ENCODE data around the gene NDUFA8.
"Not testable (repeated sequence)": the region's sequence is repeated elsewhere in the genome, so short reads cannot be mapped to it uniquely, and the experiment has no call there.

Gene NDUFA8

DNA sequence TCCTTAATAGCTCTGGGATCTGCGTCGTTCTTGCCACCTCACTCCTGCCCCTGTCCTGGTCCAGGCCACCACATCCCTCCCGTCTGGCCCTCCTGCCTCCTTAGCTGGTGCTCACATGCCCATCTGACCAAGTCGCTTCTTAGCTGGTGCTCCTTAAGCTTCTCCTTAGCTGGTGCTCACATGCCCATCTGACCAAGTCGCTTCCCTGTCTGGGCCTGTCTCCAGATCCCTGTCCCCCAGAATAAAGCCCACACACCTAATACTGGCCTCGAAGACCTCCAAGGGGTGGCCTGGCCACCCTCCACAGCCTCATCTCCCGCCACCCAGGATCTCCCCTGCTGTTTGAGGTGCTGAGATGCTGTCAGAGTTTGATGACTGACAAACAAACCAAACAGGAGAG lies 35.1 kb downstream of the NDUFA8 start:
- DNase-seq (ENCODE audit: low read depth, low spot score), result no peak
- no peak overlapping the region for H3K27ac ChIP-seq

DNA sequence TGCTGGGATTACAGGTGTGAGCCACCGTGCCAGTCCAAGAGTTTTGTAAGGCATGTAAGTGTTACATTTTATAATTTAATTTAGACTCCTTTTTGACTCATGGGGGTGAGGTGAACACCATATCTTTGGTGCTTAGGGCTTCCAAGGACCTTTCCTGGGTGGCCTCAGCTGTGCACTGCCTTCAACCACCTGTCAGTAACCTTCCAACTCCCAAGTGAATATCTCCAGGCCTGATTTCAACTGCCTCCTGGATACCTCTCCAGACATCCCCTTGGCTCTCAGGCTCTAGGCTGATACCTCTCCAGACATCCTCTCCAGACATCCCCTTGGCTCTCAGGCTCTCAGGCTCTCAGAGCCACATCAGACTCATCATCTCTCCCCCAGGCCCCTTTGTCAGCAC lies 35.5 kb downstream of the NDUFA8 start:
- H3K27ac ChIP-seq, result no peak overlapping the region
- DNase-seq (ENCODE audit: low read depth, low spot score), result no peak

DNA sequence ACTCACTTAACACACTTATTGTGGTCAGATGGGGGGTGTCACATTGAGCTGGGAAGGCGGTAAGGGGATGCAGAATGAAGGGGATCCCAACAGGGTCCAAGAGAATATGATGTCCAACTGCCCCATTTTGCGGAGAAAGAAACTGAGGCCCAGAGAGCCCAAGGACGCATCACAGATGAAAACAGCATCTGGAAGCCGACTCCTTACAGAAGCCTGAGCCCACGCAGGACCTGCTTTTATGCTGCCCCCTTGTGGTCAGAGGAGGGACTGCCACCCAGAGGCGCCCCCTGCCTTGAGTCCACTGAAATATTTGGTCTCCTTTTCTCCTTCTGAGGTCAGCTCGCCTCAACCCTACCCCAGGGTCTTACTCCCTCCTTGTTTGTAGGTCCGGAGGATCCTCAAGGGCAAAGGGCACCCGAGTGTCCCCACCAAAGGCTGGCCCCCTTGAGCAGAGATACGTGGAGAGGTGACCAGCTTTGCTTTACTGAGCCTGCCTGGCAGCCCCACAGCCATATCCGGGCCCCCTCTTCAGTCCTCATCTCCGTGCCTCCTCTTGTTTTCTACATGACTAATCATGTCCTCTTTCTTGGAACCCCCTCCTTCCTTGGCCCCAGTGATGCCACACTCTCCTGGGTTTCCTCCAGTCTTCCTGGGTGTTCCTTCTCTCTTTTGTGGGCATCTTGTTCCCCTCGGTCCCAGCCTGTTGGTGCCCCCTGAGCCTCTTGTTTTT lies 36.5 kb downstream of the NDUFA8 start:
- no peak overlapping the region for H3K27ac ChIP-seq

DNA sequence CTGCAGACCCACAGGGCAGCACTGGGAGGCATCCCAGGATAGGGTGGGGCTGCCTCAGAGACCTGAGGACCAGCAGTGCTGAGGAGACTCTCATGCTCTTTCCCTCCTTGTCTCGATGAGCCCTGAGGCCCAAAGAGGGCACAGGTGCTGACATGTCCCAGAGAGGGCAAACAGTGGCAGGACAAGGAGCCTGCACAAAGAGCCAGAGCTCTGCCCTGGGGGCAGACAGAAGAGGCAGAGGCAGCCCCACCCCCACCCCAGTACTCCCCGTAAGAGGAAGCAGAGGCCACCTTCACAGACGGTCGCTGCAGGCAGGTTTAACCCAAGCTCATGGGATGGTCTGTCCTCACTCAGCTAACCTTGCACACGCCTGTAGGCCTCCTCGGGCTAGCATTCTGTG lies 37.1 kb downstream of the NDUFA8 start:
- H3K27ac ChIP-seq, result no peak overlapping the region
- no peak for DNase-seq (ENCODE audit: low read depth, low spot score)

More for the DNA sequence above, 36.5 kb downstream of the NDUFA8 start:
- DNase-seq (ENCODE audit: low read depth, low spot score), result no peak

DNA sequence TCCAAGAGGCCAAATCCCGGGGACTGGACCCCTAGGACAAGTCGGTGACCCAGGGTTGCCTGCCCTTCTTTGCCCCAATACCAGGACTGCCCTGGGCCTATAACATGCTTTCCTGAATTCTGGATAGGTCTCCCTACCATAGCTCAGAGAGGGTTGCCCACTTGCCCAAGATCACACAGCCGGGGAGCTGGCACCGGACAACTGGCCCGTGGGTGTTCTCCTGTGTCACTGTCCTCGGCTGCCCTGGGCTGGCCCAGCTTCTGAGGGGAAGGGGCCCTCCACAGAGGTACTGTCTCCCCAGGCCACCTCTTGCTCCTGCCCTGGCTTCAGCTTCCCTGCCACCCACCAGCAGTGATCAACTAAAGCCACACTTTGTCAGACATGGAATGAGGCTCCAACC lies 37.6 kb downstream of the NDUFA8 start:
- DNase-seq (ENCODE audit: low read depth, low spot score), result no peak
- H3K27ac ChIP-seq, result no peak overlapping the region

DNA sequence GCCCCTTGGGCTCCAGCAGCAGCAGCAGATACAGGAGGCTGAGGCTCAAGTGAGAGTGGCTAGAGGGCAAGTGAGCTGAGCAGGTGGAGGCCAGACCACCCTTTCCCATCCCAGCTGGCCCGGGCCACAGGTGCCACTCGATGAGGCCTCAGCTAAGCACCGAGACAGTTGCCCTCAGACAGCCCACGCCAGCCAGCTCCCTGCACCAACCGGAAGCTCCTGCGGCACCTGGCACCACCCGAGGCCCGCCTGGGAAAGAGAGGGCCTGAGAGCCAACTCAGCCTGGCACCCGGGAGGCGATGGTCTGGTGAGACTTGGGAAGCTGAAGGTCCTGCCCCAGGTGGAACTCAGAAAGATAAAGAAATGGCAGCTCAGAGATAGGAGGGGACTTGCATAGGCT lies 38.2 kb downstream of the NDUFA8 start:
- H3K27ac ChIP-seq, result no peak overlapping the region
- no peak for DNase-seq (ENCODE audit: low read depth, low spot score)

DNA sequence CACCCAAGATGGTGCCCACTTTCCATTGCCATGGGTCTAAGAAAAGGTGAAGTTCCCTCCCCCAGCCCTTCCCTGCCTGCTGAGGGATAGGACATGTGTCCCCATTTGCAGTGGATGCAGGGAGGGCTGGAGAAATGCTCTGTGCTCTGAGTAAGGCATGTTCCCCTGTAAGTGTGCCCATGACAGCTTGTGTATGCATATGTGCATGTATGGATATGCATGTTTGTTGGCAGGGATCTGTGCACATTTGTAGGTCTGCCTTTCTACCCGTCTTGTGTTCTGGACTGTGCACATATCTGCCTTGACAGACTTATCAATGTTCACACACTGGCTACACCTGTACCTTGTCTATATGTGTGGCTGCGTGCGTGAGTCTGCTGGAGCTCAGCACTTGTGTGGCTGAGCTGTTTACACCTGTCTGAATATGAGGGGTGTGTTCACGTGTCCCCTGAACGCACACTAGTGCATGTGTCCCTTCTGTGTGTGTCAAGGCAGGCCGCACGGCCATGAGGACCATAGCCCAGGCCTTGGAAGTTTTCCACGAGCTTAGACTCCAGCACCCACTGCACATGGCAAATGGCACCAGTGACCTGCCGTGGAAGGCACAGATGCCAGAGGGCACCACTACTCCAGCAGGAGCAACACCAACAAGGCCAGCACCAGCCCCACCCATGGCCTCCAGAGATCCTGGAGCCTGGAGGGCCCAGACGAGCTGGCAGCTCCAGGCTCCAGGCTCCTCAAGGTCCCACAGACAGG lies 39.1 kb downstream of the NDUFA8 start:
- no peak for DNase-seq (ENCODE audit: low read depth, low spot score)
- no peak overlapping the region for H3K27ac ChIP-seq

DNA sequence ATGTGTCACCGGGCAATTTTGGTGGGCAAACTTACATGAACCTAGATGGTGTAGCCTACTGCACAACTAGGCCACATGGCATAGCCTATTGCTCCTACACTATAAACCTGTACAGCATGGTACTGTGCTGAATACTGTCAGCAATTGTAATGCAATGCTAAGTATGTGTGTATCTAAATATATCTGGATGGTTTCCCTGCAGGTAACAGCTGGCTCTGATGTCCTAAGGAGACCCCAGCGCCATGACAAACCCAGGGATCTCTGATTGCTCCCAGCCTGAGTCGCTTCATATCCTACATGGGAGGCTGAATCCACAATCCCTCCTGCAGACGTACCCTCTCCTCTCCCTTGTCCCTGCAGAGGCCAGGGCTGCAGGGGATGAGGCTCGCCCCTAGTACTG lies 39.9 kb downstream of the NDUFA8 start:
- no peak overlapping the region for H3K27ac ChIP-seq
- DNase-seq (ENCODE audit: low read depth, low spot score), result no peak

DNA sequence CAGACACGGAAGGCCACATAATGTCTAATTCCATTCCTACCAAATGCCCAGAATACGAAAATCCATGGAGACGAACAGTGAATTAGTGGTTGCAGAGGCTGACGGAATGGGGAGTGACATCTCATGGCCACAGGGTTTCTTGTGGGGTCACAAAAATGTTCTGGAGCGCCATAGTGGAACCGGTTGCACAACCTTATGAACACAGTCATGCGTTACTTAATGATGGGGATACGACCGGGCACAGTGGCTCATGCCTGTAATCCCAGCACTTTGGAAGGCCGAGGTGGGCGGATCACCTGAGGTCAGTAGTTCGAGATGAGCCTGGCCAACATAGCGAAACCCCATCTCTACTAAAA lies 40.4 kb downstream of the NDUFA8 start:
- no peak for DNase-seq (ENCODE audit: low read depth, low spot score)
- H3K27ac ChIP-seq, result no peak overlapping the region

DNA sequence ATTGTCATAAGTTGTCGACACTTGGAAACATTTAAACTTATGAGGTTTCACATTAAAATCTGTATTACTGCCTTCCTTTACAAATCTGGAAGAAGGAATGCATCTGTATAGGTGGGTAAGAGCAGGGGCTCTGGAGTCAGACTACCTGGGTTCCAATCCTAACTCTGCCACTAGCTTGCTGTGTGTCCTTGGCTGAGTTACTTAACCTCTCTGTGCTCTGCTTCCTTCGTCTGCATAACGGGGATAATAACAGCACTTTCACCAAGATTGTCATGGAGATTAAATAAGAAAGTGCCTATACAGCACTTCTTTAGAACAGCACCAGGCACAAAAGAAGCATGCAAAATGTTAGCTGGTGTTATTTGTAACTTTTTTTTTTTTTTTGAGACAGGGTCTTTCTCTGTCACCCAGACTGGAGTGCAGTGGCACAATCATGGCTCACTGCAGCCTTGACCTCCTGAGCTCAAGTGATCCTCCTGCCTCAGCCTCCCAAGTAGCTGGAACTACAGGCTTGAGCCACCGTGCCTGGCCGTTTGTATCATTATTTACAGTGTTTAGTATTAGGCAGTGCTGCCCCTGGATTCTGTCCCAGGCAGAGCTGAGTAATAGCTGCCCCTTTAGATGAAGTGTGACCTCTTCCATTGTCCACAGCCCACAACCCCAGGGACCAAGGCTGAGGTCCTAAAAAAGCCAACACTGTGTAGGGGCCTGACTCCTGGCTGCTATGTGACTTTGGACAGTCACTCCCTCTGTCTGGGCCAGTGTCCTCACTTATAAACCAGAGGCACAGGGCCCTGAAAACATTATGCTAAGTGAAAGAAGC lies 41.0 kb downstream of the NDUFA8 start:
- DNase-seq (ENCODE audit: low read depth, low spot score), result no peak
- no peak overlapping the region for H3K27ac ChIP-seq

DNA sequence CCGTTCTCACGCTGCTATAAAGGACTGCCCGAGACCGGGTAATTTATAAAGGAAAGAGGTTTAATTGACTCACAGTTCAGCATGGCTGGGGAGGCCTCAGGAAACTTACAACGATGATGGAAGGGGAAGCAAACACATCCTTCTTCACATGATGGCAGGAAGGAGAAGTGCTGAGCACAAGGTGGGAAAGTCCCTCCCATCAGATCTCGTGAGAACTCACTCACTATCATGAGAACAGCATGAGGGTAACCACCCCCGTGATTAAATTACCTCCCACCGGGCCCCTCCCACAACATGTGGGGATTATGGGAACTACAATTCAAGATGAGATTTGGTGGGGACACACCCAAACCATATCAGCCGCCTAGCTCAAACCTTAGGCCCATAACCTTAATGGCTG lies 42.3 kb downstream of the NDUFA8 start:
- not testable (repeated sequence) for H3K27ac ChIP-seq; DNase-seq (ENCODE audit: low read depth, low spot score)

DNA sequence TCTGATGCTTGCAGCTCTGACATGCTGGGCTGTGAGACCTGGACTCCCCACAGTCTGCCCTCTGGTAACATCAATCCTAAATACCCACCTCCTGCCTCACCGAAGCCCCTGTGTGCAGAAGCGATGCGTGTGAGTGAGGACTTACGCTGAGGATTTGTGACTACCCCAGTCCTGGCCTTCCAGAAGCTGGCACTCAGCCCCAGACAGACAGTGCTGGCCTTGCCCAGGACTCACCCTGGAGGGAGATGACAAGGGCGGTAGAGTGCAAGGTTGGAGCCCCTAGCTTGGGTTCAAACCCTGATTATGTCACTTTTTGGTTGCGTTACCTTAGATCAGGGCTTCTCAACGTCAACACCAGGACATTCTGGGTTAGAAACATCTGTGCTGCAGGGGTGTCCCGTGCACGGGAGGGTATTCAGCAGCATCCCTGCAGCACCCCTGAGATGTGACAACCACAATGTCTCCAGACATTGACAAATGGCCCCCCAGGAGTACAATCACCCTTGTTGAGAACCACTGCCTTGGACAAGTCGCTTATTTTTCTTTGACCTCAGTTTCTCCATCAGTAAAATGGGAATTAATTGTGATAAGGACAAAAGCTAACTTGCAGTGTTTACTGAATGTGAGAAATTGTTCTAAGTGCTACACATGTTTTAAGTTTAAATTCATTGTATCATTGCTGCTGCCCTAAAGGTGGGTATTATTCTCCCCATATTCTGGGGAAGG lies 43.0 kb downstream of the NDUFA8 start:
- no peak for DNase-seq (ENCODE audit: low read depth, low spot score)
- no peak overlapping the region for H3K27ac ChIP-seq

DNA sequence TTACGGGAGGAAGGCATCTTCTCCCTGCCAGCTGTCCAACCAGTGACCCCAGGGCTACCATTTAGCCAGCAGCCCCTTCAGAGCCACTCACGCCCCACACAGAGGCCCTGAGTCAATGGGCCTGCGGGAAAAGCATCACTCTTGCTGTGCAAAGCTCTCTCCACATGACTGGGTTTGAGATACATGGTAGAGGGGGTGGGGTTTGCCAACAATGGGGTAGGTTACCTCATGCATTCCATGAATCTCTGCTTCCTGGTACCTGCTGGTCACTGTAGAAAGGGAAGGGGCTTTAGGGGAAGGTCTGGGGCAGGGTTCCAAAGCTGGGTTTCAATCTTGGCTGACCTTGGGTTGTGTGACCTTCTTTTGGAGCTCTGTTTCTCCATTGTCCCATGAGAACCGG lies 43.5 kb downstream of the NDUFA8 start:
- no peak for DNase-seq (ENCODE audit: low read depth, low spot score)
- no peak overlapping the region for H3K27ac ChIP-seq

DNA sequence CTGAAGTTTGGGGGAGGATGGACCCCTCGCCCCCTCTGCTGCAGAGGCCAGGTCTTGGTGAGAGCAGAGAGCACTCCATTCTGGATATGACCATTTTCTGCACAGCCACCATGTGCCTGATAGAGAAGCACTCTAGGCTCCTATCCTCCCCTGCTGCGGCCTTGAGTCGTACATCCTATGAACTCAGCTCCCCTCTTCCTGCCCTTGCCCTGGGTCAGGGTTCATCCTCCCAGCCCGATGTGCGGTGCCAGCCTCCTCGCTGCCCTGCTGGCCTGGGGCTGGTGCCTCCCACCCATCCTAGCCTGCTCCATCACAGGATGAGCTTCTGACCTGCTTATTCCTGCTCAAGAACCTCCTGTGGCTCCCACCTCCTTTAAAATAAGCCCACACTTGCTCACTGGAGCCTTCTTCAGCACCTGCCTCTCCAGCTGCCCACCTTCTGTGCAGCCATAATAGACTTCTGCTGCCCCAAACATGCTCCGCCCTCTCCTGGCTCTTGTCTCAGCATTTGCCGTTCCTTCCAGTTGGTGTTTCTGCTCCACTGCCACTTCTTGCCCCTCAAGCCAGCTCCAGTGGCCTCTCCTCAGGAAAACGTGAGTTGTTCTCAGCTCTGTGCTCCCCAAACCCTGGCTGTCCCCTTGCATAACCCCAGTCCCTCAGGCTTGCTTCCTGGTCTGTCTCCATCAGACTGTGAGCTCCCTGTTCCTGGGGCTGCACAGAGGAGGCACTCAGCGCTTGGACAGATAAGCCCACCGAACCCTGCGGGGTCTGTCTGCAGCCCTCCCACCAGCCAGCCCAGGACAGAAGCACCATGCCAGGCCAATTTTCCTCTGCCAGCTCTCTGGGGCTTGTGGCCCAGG lies 44.2 kb downstream of the NDUFA8 start:
- no peak overlapping the region for H3K27ac ChIP-seq
- DNase-seq (ENCODE audit: low read depth, low spot score), result no peak

DNA sequence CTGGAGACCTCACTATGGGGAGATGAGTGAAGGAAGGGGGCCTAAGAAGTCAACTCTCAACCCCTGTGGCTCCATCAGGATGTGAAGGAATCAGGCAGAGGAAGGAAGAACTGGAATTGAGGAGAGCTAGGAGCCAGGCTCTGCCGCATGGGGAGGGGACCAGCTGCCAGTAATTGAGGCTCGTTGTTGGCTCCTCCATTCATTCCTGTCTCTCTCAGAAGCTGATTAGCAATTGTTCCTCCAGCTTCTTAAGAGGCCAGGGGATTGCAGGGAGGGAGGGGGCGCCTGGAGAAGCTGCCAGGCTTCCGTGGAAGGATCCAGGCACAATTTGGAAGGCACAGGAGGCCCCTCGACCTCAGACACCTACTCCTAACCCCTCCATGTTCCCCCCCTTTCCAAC lies 46.0 kb downstream of the NDUFA8 start:
- no peak overlapping the region for H3K27ac ChIP-seq
- DNase-seq (ENCODE audit: low read depth, low spot score), result no peak

DNA sequence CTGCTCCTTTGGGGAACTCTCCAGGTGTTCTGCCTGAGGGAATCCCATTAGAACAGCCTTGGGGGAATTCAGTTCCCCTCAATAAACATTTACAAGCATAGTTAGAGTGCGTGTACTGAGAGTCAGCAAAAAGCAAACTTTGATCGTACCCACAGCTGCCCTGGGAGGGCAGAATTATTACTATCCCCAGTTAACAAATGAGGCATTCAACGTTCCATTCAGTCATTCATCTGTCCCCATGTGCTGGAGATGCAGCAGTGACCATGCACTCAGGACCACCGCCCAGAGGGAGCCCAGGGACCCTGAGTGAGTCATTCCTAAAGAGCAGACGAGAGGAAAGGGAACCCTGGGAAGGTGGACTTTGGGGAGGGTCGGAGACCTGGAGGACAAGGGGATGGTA lies 47.3 kb downstream of the NDUFA8 start:
- no peak overlapping the region for H3K27ac ChIP-seq
- DNase-seq (ENCODE audit: low read depth, low spot score), result no peak

DNA sequence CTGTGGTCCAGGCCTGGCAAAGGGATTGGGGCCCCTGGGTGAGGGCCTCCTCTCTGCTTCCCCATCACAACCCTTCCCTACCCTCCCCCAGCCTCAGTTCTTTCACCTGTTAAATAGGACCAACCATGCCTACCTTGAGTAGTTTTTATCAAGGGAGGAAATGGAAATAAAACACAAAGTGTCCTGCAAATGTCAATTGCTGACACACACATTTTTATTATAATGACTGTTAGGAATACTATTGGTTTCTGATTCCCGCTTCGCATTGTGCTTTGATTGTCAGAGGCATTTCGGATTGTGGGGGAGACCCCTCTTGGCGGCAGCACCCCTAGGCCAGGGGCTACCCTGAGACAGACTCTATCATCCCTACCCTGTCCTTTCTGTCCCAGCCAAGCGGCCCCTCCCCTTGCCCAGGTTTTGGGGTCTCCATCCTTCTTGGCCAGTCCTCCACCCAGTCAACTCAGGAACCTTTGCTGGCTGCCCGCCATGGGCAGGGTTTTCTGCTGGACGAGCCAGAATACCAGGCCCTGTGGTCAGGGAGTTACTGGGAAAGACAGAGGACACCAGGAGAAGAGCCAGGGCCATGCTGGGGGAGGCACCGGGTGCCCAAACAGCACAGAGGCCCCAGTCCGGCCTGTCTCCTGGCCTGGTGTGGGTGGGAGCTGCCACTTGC lies 48.0 kb downstream of the NDUFA8 start:
- no peak for DNase-seq (ENCODE audit: low read depth, low spot score)
- H3K27ac ChIP-seq, result no peak overlapping the region

DNA sequence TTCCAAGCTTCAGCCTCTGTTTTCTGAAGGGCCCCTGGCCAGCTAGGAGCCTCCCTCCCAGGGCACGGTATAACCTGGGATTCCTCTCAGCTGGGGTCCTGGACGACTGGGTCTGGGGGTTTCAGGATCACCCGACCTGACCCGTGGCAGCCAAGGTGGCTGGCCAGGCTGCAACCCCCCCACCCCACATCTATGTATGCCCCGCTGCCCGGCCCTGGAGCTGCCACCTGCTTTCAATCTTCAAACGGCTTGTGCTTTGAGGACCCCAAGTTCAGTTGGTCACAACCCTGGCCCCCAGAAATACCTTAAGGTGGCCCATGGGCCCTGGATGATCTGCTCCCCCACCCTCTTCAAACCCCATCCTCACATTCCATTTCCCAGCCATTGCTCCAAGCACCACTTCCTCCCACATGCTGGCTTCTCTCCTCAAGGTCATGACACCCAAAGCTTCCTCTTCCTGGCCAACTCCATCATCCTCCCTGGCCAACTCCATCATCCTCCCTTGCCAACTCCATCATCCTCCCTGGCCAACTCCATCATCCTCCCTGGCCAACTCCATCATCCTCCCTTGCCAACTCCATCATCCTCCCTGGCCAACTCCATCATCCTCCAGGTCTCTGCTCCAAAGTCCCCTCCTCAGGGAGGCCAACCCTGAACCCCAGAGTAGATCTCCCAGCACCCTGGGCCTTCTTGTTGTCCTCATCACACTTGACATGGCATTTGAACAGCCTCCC lies 49.3 kb downstream of the NDUFA8 start:
- no peak overlapping the region for H3K27ac ChIP-seq
- no peak for DNase-seq (ENCODE audit: low read depth, low spot score)
